HFF-Myc (cell line): ENCODE measurements around the gene TMEM138.
A peak's percentile ranks its signal among the peaks of the same experiment; 100 is the strongest.

Experiments
- DNase-seq: peaks from one replicate; pipeline ENCODE4 v3.0.0-alpha.2; 2011; ENCODE audit warnings: low read depth; ENCODE audit errors: extremely low read depth
- H3K4me3 ChIP-seq: replicated peaks from 2 replicates; pipeline ENCODE4 v1.5.1; 2011; ENCODE audit warnings: low read depth, mild to moderate bottlenecking, control low read depth, low read length
- TF ChIP-seq, protein P1 (sequence below): IDR thresholded peaks from 2 replicates; pipeline ENCODE4 v1.5.1; 2012; ENCODE audit warnings: mild to moderate bottlenecking, low read depth, low read length, control low read depth; ENCODE audit errors: missing control alignments

TMEM138 gene

DNA sequence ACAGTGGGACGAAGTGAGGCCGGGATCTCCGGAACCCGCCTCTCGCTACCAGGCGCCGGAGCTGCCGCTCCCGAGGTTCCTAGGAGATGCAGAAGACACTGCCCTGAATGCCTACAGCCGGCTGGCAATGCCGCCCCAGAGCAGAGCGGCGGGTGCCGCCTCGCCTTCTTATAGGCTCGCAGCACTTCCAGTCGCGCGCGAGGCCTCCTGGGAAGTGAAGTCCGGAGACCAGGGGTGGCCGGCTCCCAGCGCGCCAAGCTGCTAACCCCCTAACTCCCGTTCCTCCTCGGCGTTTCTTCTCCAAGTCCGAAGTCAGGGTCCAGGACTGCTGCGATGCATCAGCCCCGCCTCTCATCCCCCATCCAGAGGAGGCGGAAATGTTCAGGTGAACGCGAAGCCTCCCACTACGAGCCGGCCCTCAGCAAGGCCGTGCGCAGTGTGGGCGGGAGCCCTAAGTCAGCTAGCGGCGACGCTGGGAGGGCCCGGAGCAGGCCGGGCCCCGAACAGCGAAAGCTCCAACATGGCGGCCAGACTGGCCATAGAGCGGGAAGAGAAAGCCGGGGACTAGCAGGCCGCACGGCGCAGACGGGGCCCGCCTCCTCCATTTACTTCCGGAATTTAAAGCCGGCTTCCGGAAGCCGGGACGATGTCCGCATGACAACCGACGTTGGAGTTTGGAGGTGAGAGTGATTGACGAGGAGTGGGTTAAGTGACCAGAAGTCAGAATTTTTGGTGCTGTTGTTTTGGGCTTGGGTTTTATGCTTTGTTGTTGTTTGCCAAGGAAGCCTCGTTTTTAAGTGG lies at the start of gene TMEM138, which contains the start of gene CYB561A3:
Gene TMEM138 (plus strand): TSS at position 634 of the 801 bp plus-strand sequence. CDS start 2,017 bp downstream, outside the sequence.
Gene CYB561A3 (minus strand): TSS at position 142 of the 801 bp plus-strand sequence. CDS start 5,169 bp downstream, outside the sequence.
- peak; percentile 66 for DNase-seq
- TF ChIP-seq, protein P1, sequence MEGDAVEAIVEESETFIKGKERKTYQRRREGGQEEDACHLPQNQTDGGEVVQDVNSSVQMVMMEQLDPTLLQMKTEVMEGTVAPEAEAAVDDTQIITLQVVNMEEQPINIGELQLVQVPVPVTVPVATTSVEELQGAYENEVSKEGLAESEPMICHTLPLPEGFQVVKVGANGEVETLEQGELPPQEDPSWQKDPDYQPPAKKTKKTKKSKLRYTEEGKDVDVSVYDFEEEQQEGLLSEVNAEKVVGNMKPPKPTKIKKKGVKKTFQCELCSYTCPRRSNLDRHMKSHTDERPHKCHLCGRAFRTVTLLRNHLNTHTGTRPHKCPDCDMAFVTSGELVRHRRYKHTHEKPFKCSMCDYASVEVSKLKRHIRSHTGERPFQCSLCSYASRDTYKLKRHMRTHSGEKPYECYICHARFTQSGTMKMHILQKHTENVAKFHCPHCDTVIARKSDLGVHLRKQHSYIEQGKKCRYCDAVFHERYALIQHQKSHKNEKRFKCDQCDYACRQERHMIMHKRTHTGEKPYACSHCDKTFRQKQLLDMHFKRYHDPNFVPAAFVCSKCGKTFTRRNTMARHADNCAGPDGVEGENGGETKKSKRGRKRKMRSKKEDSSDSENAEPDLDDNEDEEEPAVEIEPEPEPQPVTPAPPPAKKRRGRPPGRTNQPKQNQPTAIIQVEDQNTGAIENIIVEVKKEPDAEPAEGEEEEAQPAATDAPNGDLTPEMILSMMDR, result no peak
- H3K4me3 ChIP-seq, result peak within 1 kb of the TSS; percentile 93

DNA sequence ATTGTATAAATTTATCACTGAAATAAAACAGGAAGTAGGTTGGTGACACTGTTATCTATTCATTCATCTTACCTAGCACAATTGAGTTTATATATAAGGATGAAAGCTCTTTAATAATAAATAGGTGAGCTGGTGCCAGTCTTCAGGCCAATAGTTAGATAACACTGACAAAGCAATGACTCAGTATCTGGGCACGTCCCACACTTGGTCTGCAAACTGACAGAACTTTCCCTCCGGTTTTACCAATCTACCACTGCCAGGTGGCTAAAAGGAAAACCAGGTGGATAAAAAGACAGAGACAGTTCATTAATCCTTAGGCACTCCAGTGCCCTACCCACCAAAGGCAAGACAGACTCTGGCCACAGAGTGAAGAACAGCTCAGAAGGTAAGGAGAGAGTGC lies 46.9 kb upstream of the TMEM138 start:
- TF ChIP-seq, protein P1, result no peak
- no peak for DNase-seq
- no peak overlapping the region for H3K4me3 ChIP-seq

DNA sequence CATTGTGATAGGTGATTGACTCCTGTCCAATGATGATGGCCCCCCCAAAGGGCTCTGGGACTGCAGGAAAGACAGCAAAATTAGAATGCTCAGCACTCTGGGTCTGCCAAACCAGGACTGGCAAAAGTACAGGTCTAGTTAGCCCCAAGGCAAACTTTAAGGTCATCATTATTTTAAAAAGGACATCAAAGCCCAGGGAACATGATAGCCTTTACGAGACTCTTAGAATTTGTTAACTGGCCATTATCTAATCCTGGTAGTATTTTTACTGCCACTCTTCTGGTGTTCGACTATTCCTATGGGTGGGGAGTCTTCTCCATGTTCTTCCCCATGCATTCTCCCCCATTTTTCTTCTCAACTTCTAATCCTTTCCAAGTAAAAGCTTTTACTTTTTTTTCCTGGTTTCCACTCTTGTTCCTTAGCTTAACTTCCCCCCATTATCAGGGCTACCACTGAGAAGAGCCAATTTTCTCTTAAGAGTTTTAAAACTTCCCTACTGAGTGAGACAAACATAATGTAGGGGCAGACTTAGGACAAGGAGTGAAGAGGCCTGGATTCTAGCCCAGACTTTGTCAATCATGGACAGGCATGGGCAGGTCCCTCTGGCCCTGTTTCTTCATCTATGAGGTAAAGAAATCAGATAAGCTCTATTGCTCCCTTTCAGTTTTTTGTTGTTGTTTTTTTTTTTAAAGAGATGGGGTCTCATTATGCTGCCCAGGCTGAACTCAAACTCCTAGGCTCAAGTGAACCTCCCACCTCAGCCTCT lies 36.3 kb upstream of the TMEM138 start:
- TF ChIP-seq, protein P1, result no peak
- DNase-seq, result no peak
- no peak overlapping the region for H3K4me3 ChIP-seq

DNA sequence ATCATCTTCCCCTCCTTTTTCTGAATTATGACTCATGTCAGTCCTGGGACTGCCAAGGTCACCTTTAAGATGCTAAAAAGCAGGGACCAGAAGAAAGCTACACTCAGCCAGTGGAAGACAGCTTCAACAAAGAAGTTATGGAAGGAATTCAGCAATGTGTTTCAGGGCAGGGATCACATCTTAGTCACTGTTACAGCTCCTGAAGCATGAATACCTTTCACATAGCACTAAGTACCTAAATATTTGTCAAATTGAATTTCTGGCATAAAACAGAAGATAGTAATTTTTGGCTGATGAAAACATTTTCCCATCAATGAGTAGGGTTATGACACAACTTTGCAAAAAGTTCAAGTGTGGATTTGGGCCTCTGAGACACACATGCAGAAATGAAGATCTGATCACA lies 34.5 kb upstream of the TMEM138 start:
- DNase-seq, result no peak
- TF ChIP-seq, protein P1, result no peak
- no peak overlapping the region for H3K4me3 ChIP-seq

DNA sequence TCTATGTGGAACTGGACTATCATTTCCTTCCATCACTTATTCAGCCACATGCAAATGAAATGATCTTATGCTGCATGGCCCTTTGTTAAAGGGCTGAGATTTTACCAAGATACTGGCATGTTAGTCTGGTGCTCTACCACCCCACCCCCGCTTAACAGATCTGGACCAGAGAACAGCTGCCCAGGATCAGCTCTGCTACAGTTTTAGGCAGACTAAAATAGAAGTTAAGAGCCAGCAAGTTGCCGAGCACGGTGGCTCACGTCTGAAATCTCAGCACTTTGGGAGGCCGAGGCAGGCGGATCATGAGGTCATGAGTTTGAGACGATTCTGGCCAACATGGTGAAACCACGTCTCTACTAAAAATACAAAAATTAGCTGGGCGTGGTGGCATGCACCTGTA lies 33.8 kb upstream of the TMEM138 start:
- DNase-seq, result no peak
- TF ChIP-seq, protein P1, result no peak
- no peak overlapping the region for H3K4me3 ChIP-seq

DNA sequence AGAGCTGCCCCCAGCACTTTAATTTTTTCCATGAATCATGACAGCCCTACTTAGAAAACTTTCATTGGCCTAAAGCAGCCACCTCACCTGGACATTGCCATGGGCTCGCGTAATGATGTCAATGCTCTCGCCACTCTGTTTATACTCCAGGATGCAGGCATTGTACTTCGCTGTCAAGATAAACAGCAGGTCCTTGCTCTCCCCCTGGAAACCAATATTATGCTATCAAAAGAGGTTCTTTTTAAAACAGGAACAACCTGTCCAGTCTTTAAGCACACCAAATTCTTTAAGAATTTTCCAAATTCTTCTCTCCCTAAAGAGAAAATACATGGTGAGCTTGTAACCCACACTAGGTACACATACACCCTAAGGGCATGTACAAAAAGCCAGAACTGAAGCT lies 32.3 kb upstream of the TMEM138 start:
- no peak overlapping the region for H3K4me3 ChIP-seq
- TF ChIP-seq, protein P1, result no peak
- DNase-seq, result no peak
